HG02870 (cell line): ENCODE data around the gene EYS.

Source experiments
- ATAC-seq: cut with Tn5 transposase; IDR thresholded peaks from one replicate; pipeline ENCODE4 v1.9.1; 2021; ENCODE audit warnings: mild to moderate bottlenecking, moderate library complexity; ENCODE audit not compliant: unreplicated experiment

EYS gene

DNA sequence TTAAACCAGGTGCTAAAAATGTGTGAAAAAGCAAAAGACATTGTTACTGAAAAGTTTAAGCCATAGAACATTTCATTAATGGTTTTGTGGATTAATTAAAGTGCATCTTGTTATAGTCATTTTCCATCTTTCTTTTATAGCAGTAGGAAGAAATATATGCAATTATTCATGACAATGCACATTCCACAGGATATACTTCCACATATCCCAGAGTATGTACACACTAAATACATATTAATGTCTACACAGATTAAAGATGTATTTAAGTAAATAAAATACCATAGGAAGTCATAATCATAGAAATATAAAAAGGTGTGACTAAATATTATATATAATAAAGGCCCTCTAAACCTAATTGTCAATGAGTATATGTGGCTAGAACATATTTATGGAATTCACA, 1492.7 kb downstream of the EYS start:
- no peak for ATAC-seq

- ATAC-seq, result no peak
Measured at GRCh38 chr6:64213697-64214096, 1493.3 kb downstream of the EYS start.

- ATAC-seq, result no peak
Measured at GRCh38 chr6:64197246-64197645, 1509.8 kb downstream of the EYS start.

- ATAC-seq, result no peak
Measured at GRCh38 chr6:64186592-64186991, 1520.4 kb downstream of the EYS start.

- ATAC-seq, result no peak
Measured at GRCh38 chr6:64185621-64186020, 1521.4 kb downstream of the EYS start.

DNA sequence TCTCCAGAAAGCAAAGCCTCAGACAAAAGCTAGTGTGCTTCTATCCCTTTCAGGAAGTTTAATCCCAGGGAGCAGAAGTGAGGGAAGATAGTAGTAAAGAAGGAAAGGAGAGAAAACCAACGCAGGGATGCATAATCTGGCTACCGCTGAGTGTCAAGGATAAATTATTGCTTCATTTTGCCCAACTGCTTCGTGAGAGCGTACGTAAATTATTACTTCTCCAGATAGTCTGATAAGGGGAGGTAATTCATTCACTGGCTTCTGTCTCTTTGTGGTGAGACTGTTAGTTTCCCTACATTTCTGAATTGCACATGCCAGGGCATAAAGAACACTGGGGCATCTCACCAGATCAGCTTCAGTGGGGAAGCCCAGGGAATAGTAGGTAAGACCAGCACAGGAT, 1531.7 kb downstream of the EYS start:
- no peak for ATAC-seq

DNA sequence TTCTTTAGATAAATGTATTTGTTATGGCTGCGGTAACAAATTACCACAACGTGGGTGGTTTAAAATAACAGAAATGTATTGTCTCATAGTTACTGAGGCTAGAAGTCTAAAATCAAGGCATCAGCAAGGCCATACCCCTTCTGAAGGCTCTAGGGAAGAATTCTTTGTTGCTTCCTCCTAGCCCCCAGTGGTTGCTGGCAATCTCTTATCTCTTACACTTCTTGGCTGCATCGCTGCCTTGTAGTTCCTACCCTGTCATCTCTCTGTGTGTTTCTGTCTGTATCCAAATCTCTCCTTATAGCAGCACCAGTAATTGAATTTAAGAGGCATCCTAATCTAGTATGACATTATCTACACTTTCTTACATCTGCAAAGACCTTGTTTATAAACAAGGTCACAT, 1536.7 kb downstream of the EYS start:
- no peak for ATAC-seq

GRCh38 chr6:64160486-64160885, 1546.5 kb downstream of the EYS start:
- no peak for ATAC-seq

DNA sequence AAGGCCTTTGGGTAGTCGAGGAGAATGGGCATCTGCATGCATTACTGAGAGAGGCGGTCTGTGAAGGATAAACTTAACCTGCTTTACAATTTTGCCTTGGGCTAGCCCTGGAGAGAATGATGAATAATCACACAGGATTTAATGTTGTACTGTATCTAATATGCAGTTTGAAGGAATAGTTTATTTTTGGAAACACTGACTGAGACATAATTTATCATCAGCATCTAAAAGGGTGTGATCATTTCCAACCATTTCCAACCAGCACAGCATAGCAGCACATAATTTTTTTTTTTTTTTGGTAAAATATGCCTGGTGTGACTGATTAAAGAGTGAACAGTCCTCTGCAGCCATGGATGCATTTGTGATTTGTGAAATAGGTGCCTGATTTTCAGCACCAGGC, 1552.0 kb downstream of the EYS start:
- ATAC-seq, result no peak

- ATAC-seq, result no peak
Measured at GRCh38 chr6:64146876-64147275, 1560.2 kb downstream of the EYS start.

DNA sequence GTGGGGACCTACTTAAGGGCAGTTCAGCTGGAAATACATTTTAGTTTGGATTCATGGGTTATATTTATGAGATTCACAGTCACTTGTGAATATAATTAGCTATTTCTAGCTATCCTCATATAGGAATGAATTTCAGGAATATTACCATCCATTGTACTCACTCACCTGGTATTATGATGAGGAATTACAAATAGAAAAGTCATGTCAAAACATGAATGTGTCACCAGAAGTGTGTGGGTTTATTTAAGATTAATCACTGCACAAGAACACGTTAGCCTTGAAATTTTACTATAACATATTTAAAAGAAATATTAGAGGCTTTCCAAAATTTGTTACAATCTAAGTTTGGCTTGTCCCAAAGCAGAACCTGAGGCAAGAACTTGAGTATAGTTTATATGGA, 1560.9 kb downstream of the EYS start:
- no peak for ATAC-seq

DNA sequence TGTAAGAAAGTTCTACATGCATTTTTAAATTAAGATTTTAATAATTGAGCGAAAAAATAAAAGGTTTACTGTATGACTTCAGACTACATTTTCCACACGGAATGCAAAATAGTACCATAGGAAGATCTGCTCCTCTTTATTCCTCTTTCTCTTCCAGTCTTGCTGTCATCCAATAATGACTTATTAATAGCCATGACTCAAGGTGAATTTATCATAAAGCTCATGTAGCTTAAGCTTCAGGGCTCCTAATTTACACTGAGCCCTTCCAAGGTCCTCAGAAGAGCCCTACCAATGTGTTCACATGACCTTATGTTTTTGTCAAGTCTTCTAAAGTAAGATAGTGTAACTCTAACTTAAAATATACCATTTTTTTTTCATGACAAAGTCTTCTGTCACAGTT, 1561.4 kb downstream of the EYS start:
- no peak for ATAC-seq

- ATAC-seq, result no peak
Measured at GRCh38 chr6:64143101-64143500, 1563.9 kb downstream of the EYS start.

GRCh38 chr6:64141680-64142079, 1565.3 kb downstream of the EYS start:
- no peak for ATAC-seq

- no peak for ATAC-seq
Measured at GRCh38 chr6:64128301-64129024, 1578.6 kb downstream of the EYS start.

DNA sequence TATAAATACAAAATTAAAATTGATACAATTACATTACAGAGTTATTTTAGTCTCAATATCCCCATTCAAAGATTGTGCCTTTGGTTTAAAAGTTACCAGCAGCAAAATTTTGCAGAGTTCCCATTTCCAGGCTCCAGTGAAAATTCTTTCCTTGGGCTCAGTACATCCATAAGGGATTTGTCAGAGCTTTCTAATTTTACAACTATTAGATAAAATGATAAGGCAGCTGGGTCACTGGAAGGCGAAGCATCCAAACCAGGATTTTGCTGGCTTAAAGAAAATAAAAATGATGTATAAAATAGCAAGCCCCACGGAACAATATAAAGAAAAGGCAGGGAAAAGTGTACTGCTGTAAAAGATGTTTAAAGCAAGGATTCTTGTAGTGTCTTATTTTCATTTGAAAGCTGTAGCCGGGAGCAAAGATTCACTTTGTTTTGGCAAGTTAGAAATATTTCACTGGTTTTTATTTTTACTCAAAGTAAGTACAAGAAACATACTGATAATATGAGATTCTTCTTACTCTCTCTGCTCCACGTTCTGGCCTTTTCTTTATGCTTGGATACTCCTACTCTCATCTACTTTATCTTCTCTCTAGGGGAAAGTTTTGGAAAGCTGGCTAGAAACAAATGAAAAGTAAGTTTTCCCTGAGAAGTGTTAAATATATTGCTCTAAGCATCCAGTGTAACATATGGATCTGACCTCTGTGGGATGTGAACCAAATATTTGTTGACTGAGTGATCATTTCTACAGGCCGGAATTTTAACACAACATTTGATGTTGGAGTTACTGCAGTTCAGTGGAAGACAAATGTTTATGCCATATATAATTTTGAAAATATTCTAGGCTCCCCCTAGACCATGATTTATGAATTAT, 1583.0 kb downstream of the EYS start:
- no peak for ATAC-seq

- no peak for ATAC-seq
Measured at GRCh38 chr6:64122712-64123375, 1584.2 kb downstream of the EYS start.

DNA sequence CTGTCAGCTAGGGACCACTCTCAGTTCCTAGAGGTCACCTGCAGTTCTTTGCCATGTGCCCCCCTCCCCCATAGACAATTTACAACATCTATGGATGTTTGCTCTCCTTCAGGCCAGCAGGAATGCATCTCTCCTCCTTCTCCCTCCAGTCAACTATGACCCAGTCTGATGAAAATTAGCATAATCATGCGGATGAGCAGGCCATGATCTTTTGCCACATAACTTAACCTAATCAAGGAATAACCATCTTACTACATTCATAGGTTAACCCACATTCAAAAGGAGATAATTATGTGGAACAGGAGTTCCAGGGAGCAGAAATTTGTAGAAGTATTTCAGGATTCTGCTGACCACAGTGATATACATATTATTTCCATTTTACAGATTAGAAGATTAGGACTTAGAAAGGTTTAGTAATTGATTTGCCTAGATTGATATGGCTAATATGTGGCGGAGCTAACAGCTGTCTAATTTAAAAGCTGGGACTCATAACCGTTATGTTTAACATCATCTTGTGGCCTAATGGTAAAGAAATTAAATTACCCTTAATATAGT, 1585.9 kb downstream of the EYS start:
- ATAC-seq, result no peak

DNA sequence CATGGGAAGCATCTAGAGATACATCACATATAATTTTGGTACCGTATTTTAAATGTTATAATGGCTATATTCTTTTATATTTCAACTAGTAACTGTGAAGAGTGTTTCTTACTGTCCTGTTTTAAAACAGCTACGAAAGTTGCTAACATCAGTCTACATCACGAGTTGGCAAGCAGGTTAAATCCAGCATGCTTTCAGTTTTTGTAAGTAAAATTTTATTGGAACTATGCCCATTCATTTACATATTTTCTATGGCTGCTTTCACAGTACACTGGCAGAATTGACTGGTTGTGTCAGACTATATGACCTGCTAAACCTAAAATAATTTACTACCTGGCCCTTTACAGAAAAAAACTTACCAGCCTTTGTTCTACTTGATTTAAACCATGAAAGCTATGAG, 1593.3 kb downstream of the EYS start:
- no peak for ATAC-seq

DNA sequence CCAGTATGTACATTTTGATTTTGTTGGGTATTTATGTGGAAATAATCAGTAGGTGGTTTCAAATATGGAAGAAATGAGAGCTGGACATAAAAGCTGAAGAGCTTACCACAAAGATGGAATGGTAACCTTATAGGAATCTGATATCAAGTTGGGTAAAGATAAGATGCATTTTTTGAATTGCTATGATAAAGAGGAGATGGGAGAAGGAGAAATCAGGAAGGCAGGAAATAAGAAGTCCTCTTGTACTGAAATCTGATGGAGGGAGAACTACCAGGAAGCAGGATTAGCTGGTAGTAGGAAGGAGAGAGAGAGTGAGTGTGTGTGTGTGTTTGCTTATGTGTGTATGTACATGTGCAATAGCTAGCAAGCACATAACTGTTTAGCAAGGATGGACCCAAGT, 1603.0 kb downstream of the EYS start:
- no peak for ATAC-seq

- ATAC-seq, result no peak
Measured at GRCh38 chr6:64103480-64103879, 1603.5 kb downstream of the EYS start.
